GM19395 (cell line): ENCODE results near the gene IGSF9B.

Source experiments
- ATAC-seq: cut with Tn5 transposase; IDR thresholded peaks from one replicate; pipeline ENCODE4 v1.9.1; 2021; ENCODE audit warnings: mild to moderate bottlenecking, moderate library complexity; ENCODE audit not compliant: unreplicated experiment

Gene IGSF9B

GRCh38 chr11:133886029-133886428 is 70.7 kb downstream of the IGSF9B start:
- ATAC-seq: no peak

GRCh38 chr11:133872160-133872559 is 84.6 kb downstream of the IGSF9B start:
- no peak for ATAC-seq

GRCh38 chr11:133867456-133867855 is 89.3 kb downstream of the IGSF9B start:
- no peak for ATAC-seq

- ATAC-seq: no peak
Measured at GRCh38 chr11:133865466-133865865, 91.3 kb downstream of the IGSF9B start.

GRCh38 chr11:133864756-133865155 is 92.0 kb downstream of the IGSF9B start:
- no peak for ATAC-seq

- ATAC-seq: no peak
Measured at GRCh38 chr11:133860151-133860550, 96.6 kb downstream of the IGSF9B start.
